Bronchial epithelial cell (primary cell): Measurements from ENCODE around the gene PRR36. TPM values are rescaled to one million over a fixed set of nuclear protein-coding genes. Genes with fewer than 3 reads are reported as not detected.

Experiments
- DNase-seq: peaks from one replicate; pipeline ENCODE4 v3.0.0-alpha.2; 2010; ENCODE audit warnings: low read depth
- FAIRE-seq: peaks from 2 replicates; lab custom pipeline; 2011; peaks lifted over from hg19 to GRCh38; lab: Jason Lieb, UNC
- H3K27me3 ChIP-seq: 2 replicates; pipeline ENCODE4 v1.5.1; 2011; ENCODE audit warnings: low read length; ENCODE audit not compliant: control insufficient read depth, insufficient read depth
- H3K36me3 ChIP-seq: 2 replicates; pipeline ENCODE4 v1.5.1; 2011; ENCODE audit warnings: low read length; ENCODE audit not compliant: control insufficient read depth, insufficient read depth
- H3K4me3 ChIP-seq: 2 replicates; pipeline ENCODE4 v1.5.1; 2011; ENCODE audit warnings: mild to moderate bottlenecking, low read depth, low read length, control low read depth
- total RNA-seq: library from RNA; depleted of rRNA; stranded (reverse); fragments of >200 nt; gene quantifications from 2 replicates; pipeline ENCODE4 v1.2.1, GENCODE V29; 2014
- TF ChIP-seq, protein P1 (sequence below): IDR thresholded peaks from 2 replicates; pipeline ENCODE4 v1.5.1; 2011; ENCODE audit warnings: mild to moderate bottlenecking, moderate library complexity, low read length, control low read depth, inconsistent platforms; ENCODE audit not compliant: insufficient read depth, severe bottlenecking

The PRR36 gene
- total RNA-seq, 1 donor from 2014 or later, result not detected

DNA sequence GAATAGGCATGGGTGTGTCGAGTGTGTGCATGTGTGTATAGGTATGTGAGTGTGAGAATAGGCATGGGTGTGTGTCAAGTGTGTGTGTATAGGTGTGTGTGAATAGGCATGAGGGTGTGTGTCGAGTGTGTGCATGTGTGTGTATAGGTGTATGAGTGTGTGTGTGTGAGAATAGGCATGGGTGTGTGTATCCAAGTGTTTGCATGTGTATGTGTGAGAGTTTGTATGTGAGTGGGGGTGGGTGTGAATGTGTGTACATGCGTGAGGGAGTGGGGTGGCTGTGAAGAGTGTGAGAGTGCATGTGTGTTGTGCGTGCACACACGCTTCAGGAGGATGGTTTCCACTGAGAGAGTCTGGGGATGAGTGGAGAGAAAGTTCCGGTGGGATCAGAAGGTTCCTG, 30.7 kb downstream of the PRR36 start:
- Histone ChIP-seq H3K36me3 (no peaks in the 10 kb centered on the region), H3K4me3 (no peak overlapping the region), H3K27me3 (no peaks in the 10 kb centered on the region)
- FAIRE-seq, result no peak
- TF ChIP-seq, protein P1, sequence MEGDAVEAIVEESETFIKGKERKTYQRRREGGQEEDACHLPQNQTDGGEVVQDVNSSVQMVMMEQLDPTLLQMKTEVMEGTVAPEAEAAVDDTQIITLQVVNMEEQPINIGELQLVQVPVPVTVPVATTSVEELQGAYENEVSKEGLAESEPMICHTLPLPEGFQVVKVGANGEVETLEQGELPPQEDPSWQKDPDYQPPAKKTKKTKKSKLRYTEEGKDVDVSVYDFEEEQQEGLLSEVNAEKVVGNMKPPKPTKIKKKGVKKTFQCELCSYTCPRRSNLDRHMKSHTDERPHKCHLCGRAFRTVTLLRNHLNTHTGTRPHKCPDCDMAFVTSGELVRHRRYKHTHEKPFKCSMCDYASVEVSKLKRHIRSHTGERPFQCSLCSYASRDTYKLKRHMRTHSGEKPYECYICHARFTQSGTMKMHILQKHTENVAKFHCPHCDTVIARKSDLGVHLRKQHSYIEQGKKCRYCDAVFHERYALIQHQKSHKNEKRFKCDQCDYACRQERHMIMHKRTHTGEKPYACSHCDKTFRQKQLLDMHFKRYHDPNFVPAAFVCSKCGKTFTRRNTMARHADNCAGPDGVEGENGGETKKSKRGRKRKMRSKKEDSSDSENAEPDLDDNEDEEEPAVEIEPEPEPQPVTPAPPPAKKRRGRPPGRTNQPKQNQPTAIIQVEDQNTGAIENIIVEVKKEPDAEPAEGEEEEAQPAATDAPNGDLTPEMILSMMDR, result no peak
- no peak for DNase-seq

DNA sequence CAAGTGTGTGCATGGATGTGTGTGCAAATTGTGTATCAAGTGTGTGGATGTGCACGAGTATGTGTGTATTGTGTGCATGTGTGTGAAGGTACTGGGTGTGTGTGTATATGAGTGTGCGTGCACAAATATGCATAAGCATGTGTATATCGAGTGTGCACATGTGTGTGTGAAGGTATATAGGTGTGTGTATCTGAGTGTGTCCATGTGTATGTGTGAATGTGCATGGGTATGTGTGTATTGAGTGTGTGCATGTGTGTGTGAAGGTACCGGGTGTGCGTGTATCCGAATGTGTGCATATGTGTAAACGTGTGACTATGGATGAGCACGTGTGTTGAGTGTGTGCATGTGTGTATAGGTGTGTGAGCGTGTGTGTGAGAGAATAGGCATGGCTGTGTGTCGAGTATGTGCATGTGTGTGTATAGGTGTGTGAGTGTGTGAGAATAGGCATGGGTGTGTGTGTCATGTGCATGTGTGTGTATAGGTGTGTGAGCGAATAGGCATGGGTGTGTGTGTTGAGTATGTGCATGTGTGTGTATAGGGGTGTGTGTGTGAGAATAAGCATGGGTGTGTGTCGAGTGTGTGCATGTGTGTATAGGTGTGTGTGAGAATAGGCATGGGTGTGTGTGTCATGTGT, 31.4 kb downstream of the PRR36 start:
- TF ChIP-seq, protein P1, result no peak
- DNase-seq (no peak), FAIRE-seq (no peak)
- no peaks in the 10 kb centered on the region for H3K36me3 ChIP-seq
- H3K4me3 ChIP-seq, result no peak overlapping the region
- no peaks in the 10 kb centered on the region for H3K27me3 ChIP-seq

DNA sequence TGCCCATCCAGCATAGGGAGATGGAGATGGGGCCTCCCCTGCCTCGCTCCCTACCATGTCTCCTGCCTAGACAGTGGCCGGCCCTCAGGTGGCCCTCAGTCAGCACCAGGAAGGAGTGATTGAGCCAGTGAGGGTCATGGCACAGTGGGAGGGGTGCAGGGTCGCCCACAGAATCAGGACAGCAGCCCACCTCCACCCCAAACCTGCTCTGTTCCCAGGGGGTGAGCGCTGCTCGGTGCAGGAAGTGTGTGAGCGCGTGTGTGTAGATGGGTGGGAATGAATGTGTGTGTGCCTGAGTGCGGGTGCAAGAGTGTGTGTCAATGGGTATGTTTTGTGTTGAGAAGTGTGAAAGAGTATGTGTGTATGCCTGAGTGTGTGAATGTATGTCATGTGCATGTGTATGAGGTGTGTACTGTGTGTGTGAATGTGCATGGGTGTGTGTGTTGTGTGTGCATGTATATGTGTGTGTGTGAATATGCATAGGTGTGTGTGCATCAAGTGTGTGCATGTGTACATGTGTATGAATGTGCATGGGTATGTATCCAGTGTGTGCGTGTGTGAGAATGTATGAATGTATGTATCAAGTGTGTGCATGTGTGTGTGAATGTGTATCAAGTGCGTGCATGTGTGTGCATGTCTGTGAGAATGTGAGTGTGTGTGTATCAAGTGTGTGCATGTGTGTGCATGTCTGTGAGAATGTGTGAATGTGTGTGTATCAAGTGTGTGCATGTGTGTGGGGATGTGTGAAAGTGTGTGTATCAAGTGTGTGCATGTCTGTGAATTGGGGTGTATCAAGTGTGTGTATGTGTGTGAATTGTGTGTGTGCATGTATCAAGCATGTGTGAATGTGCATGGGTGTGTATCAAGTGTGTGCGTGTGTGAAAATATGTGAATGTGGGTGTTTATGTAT, 32.2 kb downstream of the PRR36 start:
- Histone ChIP-seq H3K36me3 (no peaks in the 10 kb centered on the region), H3K27me3 (no peaks in the 10 kb centered on the region), H3K4me3 (no peak overlapping the region)
- FAIRE-seq, result no peak
- no peak for DNase-seq
- TF ChIP-seq, protein P1, result no peak

DNA sequence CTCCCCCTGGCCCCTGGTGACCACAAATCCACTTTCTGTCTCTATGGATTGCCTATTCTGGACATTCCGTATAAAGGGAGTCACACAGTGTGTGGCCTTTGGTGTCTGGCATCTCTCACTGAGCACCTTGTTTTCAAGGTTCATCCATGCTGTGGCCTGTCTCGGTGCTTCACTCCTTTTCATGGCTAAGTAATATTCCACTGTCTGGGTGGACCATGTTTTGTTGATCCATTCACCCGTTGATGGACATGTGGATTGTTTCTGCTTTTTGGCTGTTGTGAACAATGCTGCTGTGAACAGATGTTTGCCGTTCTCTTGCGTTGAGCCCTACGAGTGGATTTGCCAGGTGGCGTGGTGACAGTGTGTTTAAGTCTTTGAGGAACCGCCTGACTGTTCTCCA, 33.6 kb downstream of the PRR36 start:
- H3K27me3 ChIP-seq, result no peaks in the 10 kb centered on the region
- TF ChIP-seq, protein P1, result no peak
- no peak overlapping the region for H3K4me3 ChIP-seq
- no peak for DNase-seq
- FAIRE-seq, result no peak
- H3K36me3 ChIP-seq, result no peaks in the 10 kb centered on the region

DNA sequence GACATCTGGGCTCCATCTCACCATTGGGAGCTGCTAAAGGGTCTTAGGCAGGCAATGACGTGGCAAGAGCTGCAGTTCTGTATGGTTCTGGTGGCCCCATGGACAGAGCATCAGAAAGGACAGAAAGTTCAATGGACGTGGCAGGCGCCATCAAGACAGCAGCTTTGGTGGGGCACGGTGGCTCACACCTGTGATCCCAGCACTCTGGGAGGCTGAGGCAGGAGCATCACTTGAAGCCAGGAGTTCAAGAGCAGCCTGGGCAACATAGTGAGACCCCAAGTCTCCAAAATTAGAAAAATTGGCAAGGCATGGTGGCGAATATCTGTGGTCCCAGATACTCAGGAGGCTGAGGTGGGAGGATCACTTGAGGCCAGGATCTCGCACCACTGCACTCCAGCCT, 34.7 kb downstream of the PRR36 start:
- no peak for FAIRE-seq
- TF ChIP-seq, protein P1, result no peak
- no peak overlapping the region for H3K4me3 ChIP-seq
- no peaks in the 10 kb centered on the region for H3K36me3 ChIP-seq
- DNase-seq, result no peak
- H3K27me3 ChIP-seq, result no peaks in the 10 kb centered on the region
